Stimulated activated CD8-positive, alpha-beta memory T cell treated with anti-CD3 and anti-CD28 coated beads, Interleukin-15, amount 100 ng/mL, for 24 hours (primary cell): ENCODE results near the gene MAG.
"Not testable (repeated sequence)": the region's sequence is repeated elsewhere in the genome, so short reads cannot be mapped to it uniquely, and the experiment has no call there.

Source experiments
- DNase-seq: peaks from one replicate; pipeline ENCODE4 v3.0.0-alpha.2; 2020; ENCODE audit warnings: low read depth

Gene MAG

DNA sequence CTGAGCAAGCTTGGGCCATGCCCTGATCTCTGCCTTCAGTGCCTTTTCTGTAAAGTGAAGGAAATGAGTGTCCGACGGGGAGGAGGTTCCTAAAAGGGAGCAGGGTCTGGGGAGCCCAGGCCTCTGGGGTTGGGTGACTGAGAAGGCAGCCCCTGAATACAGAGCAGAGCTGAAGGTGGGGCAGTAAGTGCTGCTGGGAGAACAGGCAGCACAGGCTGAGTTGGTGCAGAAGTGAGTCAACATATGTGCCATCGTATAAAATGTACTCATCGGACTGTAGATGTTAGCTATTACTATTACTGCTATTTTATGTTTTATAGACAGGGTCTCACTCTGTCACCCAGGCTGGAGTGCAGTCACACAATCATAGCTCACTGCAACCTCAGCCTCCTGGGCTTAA is 10.7 kb upstream of the MAG start:
- no peak for DNase-seq

DNA sequence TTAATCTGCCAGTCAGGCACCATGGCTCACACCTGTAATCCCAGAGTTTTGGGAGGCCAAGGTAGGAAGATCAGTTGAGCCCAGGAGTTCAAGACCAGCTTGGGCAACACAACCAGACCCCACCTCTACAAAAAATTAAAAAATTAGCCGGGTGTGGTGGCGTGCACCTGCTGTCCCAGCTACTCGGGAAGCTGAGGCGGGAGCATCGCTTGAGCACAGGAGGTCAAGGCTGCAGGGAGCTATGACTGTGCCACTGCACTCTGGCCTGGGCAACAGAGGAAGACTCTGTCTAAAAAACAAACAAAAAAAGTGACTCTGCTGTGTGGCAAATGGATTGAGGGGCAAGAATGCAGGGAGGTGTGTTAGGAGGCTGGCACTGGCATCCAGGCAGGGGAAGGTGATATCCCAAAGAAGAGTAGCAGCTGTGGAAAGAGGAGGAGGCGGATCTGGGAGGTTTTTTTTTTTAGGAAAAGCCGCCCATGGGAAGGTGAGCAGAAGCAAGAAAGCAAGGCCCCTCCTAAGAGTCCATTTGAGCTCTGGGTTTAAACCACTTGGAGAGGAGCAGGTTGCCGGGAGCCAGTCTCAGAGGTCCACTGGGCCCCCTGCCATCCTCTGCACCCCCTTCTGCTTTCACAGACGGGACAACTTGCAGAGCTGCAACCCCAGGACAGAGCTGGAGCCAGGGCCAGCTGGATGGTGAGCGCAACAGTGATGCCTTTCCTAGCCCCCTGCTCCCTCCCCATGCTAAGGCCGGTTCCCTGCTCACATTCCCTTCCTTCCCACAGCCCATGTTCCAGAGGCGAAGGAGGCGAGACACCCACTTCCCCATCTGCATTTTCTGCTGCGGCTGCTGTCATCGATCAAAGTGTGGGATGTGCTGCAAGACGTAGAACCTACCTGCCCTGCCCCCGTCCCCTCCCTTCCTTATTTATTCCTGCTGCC is 7.5 kb upstream of the MAG start:
- no peak for DNase-seq

DNA sequence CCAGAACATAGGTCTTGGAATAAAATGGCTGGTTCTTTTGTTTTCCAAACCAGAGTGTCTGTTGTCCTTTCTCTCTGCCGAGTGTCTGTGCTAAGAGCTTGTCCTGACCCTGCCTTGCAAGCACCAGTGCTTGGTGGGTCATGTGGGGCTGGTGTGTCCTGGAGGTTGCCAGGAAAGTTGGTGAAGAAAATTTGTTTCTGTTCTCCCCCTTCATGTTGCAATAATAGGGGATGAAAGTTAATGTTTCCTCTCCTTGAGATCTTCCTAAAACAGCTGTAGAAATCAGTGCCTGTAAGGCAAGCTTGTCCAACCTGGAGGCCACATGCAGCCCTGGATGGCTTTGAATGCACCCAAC is 6.9 kb upstream of the MAG start:
- DNase-seq = no peak

DNA sequence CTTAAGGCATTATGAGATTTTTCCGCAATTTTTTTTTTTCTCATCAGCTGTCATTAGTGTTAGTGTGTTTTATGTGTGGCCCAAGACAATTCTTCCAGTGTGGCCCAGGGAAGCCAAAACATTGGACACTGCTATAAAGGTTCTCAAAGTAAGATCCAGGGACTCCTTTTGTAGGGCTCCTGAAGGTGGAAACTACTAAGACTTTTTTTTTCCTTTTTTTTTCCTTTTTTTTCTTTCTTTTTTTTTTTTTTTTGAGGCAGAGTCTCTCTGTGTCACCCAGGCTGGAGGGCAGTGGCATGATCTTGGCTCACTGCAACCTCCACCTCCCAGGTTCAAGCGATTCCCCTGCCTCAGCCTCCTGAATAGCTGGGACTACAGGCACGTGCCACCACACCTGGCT is 6.5 kb upstream of the MAG start:
- not testable (repeated sequence) for DNase-seq

DNA sequence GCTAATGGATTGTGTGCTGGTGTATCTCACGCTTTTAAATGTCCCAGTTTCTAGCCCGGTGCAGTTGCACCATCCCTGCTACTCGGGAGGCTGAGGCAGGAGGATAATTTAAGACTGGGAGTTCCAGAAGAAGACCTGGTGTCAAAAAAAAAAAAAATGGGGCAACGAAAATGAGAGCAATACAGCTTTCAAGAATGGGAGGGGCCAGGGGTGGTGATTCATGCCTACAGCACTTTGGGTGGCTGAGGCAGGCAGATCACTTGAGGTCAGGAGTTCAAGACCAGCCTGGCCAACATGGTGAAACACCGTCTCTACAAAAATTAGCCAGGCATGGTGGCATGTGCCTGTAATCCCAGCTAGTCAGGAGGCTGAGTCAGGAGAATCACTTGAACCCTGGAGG is 5.9 kb upstream of the MAG start:
- DNase-seq = not testable (repeated sequence)

DNA sequence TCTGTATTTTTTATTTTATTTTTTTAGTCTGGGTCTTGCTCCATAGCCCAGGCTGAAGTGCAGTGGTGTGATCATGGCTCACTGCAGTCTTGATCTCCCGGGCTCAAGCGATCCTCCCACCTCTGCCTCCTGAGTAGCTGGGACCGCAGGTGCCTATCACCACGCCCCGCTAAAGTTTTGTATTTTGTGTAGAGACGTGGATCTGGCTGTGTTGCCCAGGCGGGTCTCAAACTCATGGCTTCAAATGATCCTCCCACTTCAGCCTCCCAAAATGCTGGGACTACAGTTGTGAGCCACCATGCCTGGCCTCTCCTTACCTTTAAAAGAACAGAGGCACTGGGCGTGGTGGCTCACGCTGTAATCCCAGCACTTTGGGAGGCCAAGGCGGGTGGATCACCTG is 4.2 kb upstream of the MAG start:
- DNase-seq = no peak

DNA sequence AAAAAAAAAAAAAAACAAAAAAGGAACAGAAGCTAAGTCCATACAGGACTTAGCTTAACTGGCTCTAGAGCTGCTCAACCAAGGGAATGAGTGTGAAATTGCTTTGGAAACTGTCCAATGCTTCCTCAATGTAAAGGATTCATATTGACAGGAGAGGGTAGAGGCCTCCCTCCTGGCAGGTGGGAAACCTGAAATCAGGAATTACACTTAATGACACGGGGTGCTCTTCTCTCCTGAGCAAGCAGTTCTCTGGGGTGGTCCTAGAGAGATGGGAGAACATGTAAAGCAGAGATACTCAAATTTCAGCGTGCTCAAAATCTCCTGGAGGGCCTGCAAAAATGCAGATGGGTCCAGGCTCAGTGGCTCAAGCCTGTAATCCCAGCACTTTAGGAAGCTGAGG is 3.6 kb upstream of the MAG start:
- no peak for DNase-seq

DNA sequence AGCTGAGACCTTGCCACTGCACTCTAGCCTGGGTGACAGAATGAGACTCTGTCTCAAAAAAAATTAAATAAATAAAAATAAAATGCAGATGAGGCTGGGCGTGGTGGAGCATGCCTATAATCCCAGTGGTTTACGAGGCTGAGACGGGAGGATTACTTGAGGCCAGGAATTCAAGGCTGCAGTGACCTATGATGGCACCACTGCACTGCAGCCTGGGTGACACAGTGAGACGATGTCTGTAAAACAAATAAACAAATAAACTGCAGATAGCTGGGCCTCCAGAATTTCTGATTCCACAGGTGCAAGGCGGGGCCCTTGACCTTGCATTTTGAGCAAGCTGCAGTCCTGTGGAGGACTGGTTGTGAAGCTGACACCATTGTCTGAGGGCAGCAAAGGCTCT is 3.1 kb upstream of the MAG start:
- DNase-seq = no peak

DNA sequence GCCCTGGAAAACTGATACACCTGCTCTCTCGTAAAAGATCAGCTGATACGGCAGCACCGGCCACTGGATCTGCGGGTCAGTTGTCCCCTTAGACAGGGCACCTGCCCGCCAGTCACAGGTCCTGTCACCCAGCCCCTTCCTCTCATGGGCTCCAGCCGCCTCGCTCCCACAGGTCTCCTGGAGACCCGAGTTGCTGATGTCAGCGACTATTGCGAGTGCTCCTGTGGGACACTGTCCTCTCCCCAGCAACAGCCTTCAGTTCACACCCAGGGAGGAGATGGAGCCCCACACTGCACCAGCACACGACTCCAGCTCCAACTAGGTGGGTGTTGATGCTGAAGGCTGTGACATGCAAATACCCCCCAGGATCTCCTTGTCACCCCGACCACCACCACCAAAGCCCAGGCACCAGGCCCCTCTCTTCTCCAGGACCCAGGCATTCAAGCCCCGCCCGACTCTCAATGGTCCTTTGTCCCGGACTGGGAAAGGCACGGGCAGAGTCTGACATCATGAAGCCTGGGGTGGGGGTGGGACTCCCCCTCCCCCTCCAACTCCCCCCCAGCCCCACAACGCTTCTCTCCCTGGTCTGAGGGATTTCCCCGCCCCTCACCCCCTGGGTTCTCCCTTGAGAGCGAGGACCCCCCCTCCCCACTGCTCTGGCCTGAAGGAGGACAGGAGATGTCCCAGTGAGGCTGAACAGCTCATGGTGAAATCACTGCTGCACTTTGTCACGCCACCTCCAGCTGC is 1.4 kb upstream of the MAG start:
- DNase-seq = no peak

DNA sequence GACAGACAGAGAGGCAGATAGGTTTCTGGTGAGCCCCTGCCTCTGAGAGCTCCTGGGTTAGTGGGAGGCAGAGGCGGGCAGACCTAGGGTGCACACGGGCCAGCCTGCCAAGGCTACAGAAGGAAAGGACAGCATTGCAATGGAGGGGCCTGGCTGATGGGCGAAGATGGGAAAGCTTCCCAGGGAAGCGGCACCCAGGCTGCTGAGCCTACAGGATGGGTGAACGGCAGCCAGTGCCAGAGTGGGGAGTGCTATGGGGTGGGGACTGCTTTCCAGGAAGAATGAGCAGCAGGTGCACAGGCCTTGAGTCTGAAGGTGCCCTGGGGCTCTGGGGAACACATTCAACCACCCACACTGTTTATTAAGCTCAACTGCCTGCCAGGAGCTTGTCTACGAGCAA is 702 bp upstream of the MAG start:
- no peak for DNase-seq

DNA sequence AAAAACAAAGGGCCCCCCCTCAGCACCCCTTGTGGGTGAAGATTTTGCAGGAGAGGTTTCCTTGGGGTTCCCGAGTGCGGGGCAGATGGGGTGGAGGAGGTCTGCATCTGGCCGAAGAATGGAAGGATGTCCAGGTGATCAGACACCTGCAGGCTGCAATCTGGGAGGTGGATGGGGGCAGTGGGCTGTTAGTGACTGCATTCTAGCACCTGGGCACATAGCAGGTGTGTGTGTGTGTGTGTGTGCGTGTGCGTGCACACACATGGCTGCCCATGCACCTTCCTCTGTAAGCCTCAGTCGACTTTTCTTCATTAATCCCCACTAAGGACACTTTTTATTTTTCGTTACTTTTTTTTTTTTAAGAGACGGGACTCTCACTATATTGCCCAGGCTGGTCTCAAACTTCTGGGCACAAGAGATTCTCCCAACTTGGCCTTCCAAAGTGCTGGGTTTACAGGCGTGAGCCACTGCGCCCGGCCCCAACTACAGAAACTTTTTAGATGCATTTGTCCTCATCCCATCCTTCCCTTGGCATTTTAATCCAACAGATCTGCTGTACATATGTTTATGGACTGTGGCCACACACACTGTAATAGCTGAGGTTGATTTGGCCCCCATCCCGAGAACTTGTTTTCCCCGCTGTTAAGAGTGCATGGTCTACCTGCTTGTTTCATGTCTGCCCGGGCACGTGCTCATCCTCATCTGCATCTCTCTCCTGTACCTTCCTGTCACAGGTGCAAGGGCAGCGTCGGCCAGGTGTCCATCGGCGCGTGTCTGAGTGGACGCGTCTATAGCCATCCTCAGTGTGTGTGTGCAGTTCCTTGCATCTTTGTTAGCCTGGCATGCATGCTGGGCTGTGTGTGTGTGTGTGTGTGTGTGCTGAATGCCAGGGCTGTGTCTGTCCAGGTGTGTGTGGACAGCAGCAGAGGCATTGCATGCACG is 731 bp downstream of the MAG start:
- DNase-seq = no peak

DNA sequence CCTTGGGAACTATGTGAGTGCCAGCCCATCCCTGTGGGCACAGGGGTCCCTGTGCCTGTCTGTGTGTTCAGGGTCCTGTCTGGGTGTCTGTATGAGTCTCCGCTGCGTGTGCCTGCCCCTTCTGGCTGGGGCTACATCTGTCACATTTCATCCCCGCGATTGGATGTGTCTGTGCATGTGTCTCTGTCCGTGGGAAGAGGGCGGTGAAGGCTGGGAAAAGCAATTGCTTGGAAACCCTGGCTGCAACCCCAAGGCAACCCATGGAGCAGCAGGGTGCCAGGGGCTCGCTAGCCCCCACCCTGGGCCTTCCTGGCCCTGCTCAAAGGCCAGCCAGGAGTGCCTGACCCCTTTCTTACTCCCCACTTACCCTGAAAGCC is 1.4 kb downstream of the MAG start:
- no peak for DNase-seq

DNA sequence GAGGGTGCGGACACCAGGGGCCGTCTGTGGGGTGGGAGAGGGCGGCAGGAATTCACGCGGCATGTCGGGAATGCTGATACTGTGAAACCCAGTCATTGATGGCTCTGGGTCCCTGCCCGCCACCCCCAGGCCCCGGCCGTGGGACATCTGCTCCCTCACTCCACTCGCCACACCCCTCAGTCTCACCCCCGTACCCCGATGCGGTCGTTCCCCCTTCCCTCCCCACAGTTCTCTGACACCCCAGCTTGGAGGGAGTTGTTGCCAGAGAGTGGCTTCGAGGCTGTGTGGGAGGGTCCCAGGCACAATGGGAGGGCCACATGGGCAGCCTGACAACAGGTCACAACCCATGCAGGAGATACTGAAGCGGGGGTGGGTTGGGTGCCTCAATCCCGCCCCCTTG is 1.8 kb downstream of the MAG start:
- DNase-seq = no peak

DNA sequence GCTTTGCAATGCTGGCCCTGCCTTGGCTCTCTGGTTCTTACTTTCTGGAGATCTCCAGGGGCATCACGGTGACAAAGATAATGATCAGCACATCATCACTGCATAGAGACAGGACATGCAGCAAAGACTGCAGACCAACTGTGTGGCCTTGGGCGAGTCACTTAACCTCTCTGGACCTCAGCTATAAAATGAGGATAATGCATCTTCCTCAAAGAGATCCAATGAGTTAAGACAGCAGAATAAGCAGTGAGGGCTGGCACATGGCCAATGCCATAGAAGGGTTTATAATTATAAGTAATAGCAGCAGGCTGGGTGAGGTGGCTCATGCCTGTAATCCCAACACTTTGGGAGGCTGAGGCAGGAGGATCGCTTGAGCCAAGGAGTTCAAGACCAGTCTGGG is 2.4 kb downstream of the MAG start:
- DNase-seq = no peak

DNA sequence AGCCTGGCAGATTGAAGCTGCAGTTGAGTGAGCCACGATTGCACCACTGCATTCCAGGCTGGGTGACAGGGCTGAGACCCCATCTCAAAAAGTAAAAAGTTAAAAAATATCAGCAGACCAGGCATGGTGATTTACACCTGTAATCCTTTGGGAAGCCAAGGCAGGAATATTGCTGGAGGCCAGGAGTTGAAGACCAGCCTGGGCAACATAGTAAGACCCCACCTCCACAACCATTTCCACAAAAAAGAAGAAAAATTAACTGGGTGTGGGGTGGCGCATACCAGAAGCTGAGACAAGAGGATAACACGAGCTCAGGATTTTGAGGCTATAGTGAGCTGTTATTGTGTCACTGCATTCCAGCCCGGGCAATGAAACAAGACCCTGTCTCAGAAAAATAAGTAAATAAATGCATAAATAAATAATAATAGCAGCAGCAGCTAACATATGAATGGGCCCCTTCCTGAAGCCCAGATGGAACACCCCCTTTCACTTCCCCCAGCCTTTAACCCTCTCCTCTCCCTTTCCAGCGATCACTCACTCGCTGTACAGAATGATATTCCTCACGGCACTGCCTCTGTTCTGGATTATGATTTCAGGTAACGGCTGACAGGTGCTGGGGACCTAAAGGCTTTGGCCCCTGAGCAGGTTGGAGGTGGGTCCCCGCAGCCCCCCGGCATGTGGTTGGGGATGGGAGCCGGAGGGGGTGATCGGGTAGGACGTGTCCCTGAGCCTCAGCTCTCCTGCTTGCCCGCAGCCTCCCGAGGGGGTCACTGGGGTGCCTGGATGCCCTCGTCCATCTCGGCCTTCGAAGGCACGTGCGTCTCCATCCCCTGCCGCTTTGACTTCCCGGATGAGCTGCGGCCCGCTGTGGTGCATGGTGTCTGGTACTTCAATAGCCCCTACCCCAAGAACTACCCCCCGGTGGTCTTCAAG is 3.2 kb downstream of the MAG start:
- DNase-seq = no peak

DNA sequence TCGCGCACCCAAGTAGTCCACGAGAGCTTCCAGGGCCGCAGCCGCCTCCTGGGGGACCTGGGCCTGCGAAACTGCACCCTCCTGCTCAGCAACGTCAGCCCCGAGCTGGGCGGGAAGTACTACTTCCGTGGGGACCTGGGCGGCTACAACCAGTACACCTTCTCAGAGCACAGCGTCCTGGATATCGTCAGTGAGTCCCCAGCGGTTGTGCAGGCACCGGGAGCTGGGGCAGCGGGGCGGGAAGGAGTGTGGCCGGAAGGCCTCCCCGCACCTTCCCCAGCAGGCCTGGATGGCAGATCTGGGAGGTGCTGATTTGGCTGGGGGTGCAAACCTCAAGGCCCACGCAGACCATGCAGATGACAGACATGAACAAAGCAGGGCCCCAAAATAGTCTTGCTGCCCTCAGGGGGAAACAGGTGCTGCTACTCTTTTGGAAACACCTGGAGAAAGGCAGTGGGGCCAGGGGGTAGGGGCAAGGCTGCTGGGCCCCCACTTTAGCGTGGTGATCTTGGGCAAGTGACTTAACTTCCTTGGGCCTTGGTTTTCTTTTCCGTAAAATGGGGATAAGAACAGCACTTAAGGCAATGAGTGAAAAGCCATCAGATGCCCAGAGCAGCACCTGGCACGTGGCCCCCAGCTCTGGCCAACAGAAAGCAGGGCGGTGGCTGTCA is 4.0 kb downstream of the MAG start:
- DNase-seq = no peak

DNA sequence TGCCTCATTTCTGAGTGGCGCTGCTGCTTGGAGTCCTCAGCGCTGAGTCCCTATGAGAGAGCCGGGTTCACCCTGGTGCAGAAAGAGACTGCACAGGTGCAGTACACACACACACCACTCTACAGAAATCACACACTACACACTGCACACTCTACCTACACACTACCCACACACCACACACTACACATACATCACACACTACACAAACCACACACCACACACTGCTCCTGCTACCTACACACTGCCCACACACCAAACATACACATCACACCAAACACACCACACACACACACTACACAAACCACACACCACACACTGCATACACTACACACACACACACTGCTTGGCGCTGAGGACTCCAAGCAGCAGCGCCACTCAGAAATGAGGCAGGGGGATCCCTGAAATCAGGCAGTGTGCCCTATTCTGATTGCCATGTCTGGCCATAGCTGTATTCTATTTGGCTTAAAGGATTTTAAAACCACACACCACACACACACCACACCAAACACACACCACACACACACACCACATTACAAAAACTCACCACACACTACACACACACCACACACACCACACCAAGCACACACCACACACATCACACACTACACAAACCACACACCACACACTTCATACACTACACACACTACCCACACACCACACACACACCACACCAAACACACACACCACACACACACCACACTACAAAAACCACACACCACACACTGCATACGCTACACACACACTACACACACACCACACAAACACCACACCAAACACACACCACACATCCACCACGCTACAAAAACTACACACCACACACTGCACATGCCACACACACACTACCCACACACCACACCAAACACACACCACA is 4.9 kb downstream of the MAG start:
- no peak for DNase-seq

DNA sequence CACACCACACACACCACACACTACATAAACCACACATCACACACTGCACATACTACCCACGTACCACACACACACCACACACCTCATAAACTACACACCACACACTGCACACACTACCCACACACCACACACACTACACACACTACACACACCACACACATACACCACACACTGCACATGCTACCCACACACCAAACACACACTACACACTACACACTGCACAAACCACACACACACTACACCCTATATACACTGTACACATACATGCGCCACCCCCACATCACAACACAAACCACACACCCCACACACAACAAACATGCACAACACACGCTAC is 5.5 kb downstream of the MAG start:
- DNase-seq = no peak

DNA sequence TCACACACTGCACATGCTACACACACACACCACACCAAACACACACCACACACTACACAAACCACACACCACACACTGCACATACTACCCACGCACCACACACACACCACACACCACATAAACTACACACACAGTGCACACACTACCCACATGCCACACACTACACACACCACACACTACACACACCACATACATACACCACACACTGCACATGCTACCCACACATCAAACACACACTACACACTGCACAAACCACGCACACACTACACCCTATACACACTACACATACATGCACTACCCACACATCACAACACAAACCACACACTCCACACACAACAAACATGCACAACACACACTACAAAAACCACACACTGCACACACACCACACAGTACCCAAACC is 6.0 kb downstream of the MAG start:
- no peak for DNase-seq

DNA sequence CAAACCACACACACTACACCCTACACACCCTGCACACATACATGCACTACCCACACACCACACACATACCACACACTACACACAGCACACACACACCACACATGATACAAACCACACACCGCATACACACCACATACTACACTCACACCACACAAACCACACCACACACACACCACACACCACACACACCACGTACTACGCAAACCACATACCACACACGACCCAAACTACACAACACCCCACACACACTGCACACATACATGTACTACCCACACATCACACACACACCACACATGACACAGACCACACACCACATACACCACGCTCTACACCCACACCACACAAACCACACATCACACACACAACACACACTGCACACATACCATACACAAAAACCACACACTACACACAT is 6.6 kb downstream of the MAG start:
- DNase-seq = no peak
